GM21723 (cell line): ENCODE measurements around the gene CNNM3.
"Not testable (repeated sequence)": the region's sequence is repeated elsewhere in the genome, so short reads cannot be mapped to it uniquely, and the experiment has no call there.

ENCODE experiments used
- ATAC-seq: cut with Tn5 transposase; IDR thresholded peaks from one replicate; pipeline ENCODE4 v1.9.1; 2021; ENCODE audit warnings: mild to moderate bottlenecking, moderate library complexity; ENCODE audit not compliant: unreplicated experiment

Gene CNNM3

GRCh38 chr2:96816127-96816835 is at the start of gene CNNM3:
Gene CNNM3 (plus strand): TSS chr2:96816268. CDS start chr2:96816278, 10 bp downstream.
- peak; percentile 88 for ATAC-seq

GRCh38 chr2:96767135-96767871 is 48.8 kb upstream of the CNNM3 start:
- no peak for ATAC-seq

GRCh38 chr2:96768083-96768561 is 47.9 kb upstream of the CNNM3 start:
- ATAC-seq: peak; percentile 40

GRCh38 chr2:96769814-96770213 is 46.3 kb upstream of the CNNM3 start:
- ATAC-seq: no peak

GRCh38 chr2:96770442-96771202 is 45.4 kb upstream of the CNNM3 start:
- ATAC-seq: no peak

- no peak for ATAC-seq
These were observed 44.1 kb upstream of the CNNM3 start for GRCh38 chr2:96771796-96772618.

- ATAC-seq: peak; percentile 47
These were observed 43.0 kb upstream of the CNNM3 start for GRCh38 chr2:96772903-96773671.

GRCh38 chr2:96773922-96774321 is 42.1 kb upstream of the CNNM3 start:
- peak; percentile 43 for ATAC-seq

- ATAC-seq: no peak
These were observed 40.9 kb upstream of the CNNM3 start for GRCh38 chr2:96775160-96775559.

GRCh38 chr2:96783388-96783787 is 32.7 kb upstream of the CNNM3 start:
- no peak for ATAC-seq

- no peak for ATAC-seq
These were observed 28.7 kb upstream of the CNNM3 start for GRCh38 chr2:96787411-96787810.

GRCh38 chr2:96788442-96789244 is 27.4 kb upstream of the CNNM3 start:
- ATAC-seq: no peak

- ATAC-seq: no peak
These were observed 26.8 kb upstream of the CNNM3 start for GRCh38 chr2:96789245-96789617.

- ATAC-seq: no peak
These were observed 23.0 kb upstream of the CNNM3 start for GRCh38 chr2:96792772-96793749.

- ATAC-seq: no peak
These were observed 21.0 kb upstream of the CNNM3 start for GRCh38 chr2:96795076-96795475.

- not testable (repeated sequence) for ATAC-seq
These were observed 19.6 kb upstream of the CNNM3 start for GRCh38 chr2:96796497-96796896.

- no peak for ATAC-seq
These were observed 18.9 kb upstream of the CNNM3 start for GRCh38 chr2:96797066-96797625.
